ENCODE data around the gene SPESP1. TPM values are rescaled to one million over a fixed set of nuclear protein-coding genes. Genes with fewer than 3 reads are reported as not detected.

Gene SPESP1
- total and polyA plus RNA-seq, 9 of the 15 experiments (the other 6 are each of a cell fraction or from before 2014, with no cell fraction given) = not detected

- TF ChIP-seq ZNF407 (IDR thresholded peaks at IDR 0.05; ENCODE audit: low read depth) (no peak), AFF1 (IDR thresholded peaks at IDR 0.05; ENCODE audit: low read depth in 1 of 2, partially characterized antibody in 2 of 2) (no peak), SRSF9 (IDR thresholded peaks at IDR 0.05; ENCODE audit: borderline replicate concordance, low read depth, low read length) (no peak), SUPT5H (IDR thresholded peaks at IDR 0.05) (no peak), RFX7 (CRISPR knock-in tag; IDR thresholded peaks at IDR 0.05) (no peak), TAF9B (IDR thresholded peaks at IDR 0.05; ENCODE audit: partially characterized antibody) (no peak), MAFG (tag; conservative IDR thresholded peaks at IDR 0.05) (no peak), SMARCC2 (IDR thresholded peaks at IDR 0.05; ENCODE audit: low read depth) (no peak), ZNF280B (CRISPR knock-in tag; IDR thresholded peaks at IDR 0.05) (no peak), SMC3 (conservative IDR thresholded peaks at IDR 0.05; ENCODE audit: insufficient read depth, low read depth, low read length) (no peak), RB1 (IDR thresholded peaks at IDR 0.05; ENCODE audit: low read depth) (no peak), CEBPB (tag; IDR thresholded peaks at IDR 0.05) (no peak), NFE2L1 (tag; IDR thresholded peaks at IDR 0.05; ENCODE audit: borderline replicate concordance, low read depth) (no peak), C11orf30 (IDR thresholded peaks at IDR 0.05; ENCODE audit: low read depth) (no peak)
These were observed 30.3 kb upstream of the SPESP1 start (continued) for GRCh38 chr15:68900027-68900426.

Data from K562 (cell line).